ENCODE data around the gene STAC3.

The STAC3 gene

DNA sequence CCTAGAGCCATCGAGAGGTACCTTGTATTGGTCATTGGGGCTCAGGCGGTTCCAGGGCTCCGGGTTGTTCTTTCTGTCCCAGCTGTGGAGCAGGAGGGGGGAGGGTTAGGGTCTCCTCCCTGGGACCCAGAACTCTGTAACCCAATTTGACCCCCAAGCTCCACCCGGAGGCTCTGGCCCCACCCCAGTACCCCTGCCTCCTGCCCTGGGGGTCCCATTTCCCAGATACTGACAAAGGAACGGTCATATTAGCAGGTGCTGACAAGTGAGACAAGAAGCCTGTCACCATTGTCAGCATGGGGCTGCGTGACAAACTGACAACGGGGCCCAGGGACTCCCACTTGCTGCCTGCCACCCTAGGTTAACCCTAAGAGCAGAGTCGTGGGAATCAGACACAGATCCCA, 15.3 kb downstream of the STAC3 start (continued):
- TF ChIP-seq, protein P1, sequence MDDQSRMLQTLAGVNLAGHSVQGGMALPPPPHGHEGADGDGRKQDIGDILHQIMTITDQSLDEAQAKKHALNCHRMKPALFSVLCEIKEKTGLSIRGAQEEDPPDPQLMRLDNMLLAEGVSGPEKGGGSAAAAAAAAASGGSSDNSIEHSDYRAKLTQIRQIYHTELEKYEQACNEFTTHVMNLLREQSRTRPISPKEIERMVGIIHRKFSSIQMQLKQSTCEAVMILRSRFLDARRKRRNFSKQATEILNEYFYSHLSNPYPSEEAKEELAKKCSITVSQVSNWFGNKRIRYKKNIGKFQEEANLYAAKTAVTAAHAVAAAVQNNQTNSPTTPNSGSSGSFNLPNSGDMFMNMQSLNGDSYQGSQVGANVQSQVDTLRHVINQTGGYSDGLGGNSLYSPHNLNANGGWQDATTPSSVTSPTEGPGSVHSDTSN (CRISPR knock-in tag; IDR thresholded peaks at IDR 0.05), result no peak
- TF ChIP-seq YY2 (tag by site-specific recombination; IDR thresholded peaks at IDR 0.05) (no peak), ZNF677 (tag by site-specific recombination; IDR thresholded peaks at IDR 0.05) (no peak), ZFHX2 (tag by site-specific recombination; conservative IDR thresholded peaks at IDR 0.05) (no peak), ZSCAN16 (tag by site-specific recombination; IDR thresholded peaks at IDR 0.05) (no peak), ZNF792 (tag by site-specific recombination; IDR thresholded peaks at IDR 0.05) (no peak)
- TF ChIP-seq, protein P2, sequence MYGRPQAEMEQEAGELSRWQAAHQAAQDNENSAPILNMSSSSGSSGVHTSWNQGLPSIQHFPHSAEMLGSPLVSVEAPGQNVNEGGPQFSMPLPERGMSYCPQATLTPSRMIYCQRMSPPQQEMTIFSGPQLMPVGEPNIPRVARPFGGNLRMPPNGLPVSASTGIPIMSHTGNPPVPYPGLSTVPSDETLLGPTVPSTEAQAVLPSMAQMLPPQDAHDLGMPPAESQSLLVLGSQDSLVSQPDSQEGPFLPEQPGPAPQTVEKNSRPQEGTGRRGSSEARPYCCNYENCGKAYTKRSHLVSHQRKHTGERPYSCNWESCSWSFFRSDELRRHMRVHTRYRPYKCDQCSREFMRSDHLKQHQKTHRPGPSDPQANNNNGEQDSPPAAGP (tag by site-specific recombination; IDR thresholded peaks at IDR 0.05), result no peak

DNA sequence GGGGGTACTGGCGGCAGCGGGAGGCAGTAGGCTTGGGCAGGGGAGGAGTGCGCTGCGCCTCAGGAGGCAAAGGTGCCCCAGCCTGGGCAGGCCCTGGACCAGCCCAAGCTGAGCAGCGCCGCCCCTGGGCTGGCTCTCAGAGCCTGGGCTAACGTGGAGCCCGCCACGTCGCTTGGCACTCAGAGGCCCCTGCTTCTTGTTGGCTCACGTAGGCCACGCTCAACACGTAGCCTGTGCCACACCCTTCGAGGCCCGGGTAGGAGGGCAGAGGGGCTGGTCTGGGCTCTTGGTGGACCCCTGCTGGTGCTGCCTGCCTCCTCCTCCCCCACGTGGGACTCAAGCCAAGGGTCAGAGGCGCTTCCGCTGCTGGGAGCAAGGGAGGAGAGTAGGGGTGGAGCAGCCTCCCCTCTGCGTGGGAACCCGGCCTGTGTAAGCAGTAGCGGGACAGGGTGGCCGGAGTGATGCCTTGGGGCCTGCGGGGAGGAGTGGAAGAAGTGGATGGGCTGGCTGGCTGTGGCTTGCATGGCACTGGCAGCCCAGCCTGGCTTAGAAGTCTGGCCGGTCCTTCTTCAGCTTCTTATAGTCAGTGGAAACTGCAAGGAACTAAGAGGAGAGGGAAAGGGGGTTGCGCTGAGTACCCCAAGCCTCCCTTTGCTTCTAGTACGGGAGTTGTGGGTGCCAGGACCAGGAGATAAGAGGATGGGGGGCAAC, 15.8 kb downstream of the STAC3 start:
- H3K4me3 ChIP-seq (ENCODE audit: low read depth, low read length), result no peak overlapping the region
- CTCF ChIA-PET, result interaction anchor here (23.3 kb wide), 1 partner anchor 19 kb away, joined by 628 read pairs; the partner anchor contains the start of gene NXPH4
- H3K27ac ChIP-seq (ENCODE audit: extremely low read depth, low read depth, low read length), result peak overlapping the region; percentile 66
- H3K36me3 ChIP-seq (ENCODE audit: control insufficient read depth in 2 of 2, insufficient read depth in 1 of 2, low read length in 2 of 2), result peaks cover 0 to 55% of the 10 kb centered on the region in 2 experiments; a peak in 1 of 3 replicates
- POLR2A ChIA-PET, result interaction anchor here (0.8 to 1.0 kb wide), 2 partner anchors 8 to 9 kb away, joined by 3 read pairs; no protein-coding TSS in a partner anchor
- H3K9me3 ChIP-seq (ENCODE audit: control insufficient read depth, insufficient read depth, low read depth, low read length), result no peaks in the 10 kb centered on the region
- peaks cover 23% of the 10 kb centered on the region for H3K4me1 ChIP-seq (ENCODE audit: control insufficient read depth, insufficient read depth, low read length)
- TF ChIP-seq, protein P3, sequence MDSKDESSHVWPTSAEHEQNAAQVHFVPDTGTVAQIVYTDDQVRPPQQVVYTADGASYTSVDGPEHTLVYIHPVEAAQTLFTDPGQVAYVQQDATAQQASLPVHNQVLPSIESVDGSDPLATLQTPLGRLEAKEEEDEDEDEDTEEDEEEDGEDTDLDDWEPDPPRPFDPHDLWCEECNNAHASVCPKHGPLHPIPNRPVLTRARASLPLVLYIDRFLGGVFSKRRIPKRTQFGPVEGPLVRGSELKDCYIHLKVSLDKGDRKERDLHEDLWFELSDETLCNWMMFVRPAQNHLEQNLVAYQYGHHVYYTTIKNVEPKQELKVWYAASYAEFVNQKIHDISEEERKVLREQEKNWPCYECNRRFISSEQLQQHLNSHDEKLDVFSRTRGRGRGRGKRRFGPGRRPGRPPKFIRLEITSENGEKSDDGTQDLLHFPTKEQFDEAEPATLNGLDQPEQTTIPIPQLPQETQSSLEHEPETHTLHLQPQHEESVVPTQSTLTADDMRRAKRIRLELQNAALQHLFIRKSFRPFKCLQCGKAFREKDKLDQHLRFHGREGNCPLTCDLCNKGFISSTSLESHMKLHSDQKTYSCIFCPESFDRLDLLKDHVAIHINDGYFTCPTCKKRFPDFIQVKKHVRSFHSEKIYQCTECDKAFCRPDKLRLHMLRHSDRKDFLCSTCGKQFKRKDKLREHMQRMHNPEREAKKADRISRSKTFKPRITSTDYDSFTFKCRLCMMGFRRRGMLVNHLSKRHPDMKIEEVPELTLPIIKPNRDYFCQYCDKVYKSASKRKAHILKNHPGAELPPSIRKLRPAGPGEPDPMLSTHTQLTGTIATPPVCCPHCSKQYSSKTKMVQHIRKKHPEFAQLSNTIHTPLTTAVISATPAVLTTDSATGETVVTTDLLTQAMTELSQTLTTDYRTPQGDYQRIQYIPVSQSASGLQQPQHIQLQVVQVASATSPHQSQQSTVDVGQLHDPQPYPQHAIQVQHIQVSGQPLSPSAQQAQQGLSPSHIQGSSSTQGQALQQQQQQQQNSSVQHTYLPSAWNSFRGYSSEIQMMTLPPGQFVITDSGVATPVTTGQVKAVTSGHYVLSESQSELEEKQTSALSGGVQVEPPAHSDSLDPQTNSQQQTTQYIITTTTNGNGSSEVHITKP (tag by site-specific recombination; IDR thresholded peaks at IDR 0.05), result peak; percentile 77
- TF ChIP-seq ZNF654 (tag by site-specific recombination; IDR thresholded peaks at IDR 0.05; ENCODE audit: low read depth) (no peak), ZNF202 (tag by site-specific recombination; IDR thresholded peaks at IDR 0.05; ENCODE audit: borderline replicate concordance) (no peak), ZNF292 (tag by site-specific recombination; IDR thresholded peaks at IDR 0.05; ENCODE audit: borderline replicate concordance, low read depth) (no peak), MZF1 (tag by site-specific recombination; IDR thresholded peaks at IDR 0.05; ENCODE audit: borderline replicate concordance) (no peak), ZNF16 (tag by site-specific recombination; IDR thresholded peaks at IDR 0.05; ENCODE audit: low read depth) (peak; percentile 92), IKZF3 (tag by site-specific recombination; IDR thresholded peaks at IDR 0.05) (peak; percentile 84), ZNF302 (tag by site-specific recombination; IDR thresholded peaks at IDR 0.05; ENCODE audit: low read depth) (no peak), ZBTB48 (tag by site-specific recombination; IDR thresholded peaks at IDR 0.05) (peak; percentile 72), ZXDB (tag by site-specific recombination; IDR thresholded peaks at IDR 0.05) (no peak), ZNF792 (tag by site-specific recombination; IDR thresholded peaks at IDR 0.05) (no peak), GLI4 (tag by site-specific recombination; IDR thresholded peaks at IDR 0.05) (no peak), OVOL3 (tag by site-specific recombination; IDR thresholded peaks at IDR 0.05) (no peak), ZNF76 (tag by site-specific recombination; IDR thresholded peaks at IDR 0.05; ENCODE audit: borderline replicate concordance, low read depth) (no peak), ZNF311 (tag by site-specific recombination; IDR thresholded peaks at IDR 0.05; ENCODE audit: borderline replicate concordance) (no peak), ZNF394 (tag by site-specific recombination; IDR thresholded peaks at IDR 0.05; ENCODE audit: borderline replicate concordance) (no peak)
- TF ChIP-seq, protein P4, sequence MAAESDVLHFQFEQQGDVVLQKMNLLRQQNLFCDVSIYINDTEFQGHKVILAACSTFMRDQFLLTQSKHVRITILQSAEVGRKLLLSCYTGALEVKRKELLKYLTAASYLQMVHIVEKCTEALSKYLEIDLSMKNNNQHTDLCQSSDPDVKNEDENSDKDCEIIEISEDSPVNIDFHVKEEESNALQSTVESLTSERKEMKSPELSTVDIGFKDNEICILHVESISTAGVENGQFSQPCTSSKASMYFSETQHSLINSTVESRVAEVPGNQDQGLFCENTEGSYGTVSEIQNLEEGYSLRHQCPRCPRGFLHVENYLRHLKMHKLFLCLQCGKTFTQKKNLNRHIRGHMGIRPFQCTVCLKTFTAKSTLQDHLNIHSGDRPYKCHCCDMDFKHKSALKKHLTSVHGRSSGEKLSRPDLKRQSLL (tag by site-specific recombination; IDR thresholded peaks at IDR 0.05), result no peak
- TF ChIP-seq, protein P5, sequence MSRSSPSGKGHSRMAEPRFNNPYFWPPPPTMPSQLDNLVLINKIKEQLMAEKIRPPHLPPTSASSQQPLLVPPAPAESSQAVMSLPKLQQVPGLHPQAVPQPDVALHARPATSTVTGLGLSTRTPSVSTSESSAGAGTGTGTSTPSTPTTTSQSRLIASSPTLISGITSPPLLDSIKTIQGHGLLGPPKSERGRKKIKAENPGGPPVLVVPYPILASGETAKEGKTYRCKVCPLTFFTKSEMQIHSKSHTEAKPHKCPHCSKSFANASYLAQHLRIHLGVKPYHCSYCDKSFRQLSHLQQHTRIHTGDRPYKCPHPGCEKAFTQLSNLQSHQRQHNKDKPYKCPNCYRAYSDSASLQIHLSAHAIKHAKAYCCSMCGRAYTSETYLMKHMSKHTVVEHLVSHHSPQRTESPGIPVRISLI (tag by site-specific recombination; IDR thresholded peaks at IDR 0.05), result no peak
- TF ChIP-seq, protein P6, sequence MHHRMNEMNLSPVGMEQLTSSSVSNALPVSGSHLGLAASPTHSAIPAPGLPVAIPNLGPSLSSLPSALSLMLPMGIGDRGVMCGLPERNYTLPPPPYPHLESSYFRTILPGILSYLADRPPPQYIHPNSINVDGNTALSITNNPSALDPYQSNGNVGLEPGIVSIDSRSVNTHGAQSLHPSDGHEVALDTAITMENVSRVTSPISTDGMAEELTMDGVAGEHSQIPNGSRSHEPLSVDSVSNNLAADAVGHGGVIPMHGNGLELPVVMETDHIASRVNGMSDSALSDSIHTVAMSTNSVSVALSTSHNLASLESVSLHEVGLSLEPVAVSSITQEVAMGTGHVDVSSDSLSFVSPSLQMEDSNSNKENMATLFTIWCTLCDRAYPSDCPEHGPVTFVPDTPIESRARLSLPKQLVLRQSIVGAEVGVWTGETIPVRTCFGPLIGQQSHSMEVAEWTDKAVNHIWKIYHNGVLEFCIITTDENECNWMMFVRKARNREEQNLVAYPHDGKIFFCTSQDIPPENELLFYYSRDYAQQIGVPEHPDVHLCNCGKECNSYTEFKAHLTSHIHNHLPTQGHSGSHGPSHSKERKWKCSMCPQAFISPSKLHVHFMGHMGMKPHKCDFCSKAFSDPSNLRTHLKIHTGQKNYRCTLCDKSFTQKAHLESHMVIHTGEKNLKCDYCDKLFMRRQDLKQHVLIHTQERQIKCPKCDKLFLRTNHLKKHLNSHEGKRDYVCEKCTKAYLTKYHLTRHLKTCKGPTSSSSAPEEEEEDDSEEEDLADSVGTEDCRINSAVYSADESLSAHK (tag by site-specific recombination; IDR thresholded peaks at IDR 0.05), result no peak

Data from HEK293 (cell line).